Measurements from ENCODE around the gene PCDHGB4. TPM values are rescaled to one million over a fixed set of nuclear protein-coding genes. Genes with fewer than 3 reads are reported as not detected.
A peak's percentile ranks its signal among the peaks of the same experiment; 100 is the strongest.

The PCDHGB4 gene
- total and polyA plus RNA-seq, 2 of the 13 experiments (the other 11 are each of a cell fraction or from before 2014, with no cell fraction given): 1.7 to 3.3 TPM

DNA sequence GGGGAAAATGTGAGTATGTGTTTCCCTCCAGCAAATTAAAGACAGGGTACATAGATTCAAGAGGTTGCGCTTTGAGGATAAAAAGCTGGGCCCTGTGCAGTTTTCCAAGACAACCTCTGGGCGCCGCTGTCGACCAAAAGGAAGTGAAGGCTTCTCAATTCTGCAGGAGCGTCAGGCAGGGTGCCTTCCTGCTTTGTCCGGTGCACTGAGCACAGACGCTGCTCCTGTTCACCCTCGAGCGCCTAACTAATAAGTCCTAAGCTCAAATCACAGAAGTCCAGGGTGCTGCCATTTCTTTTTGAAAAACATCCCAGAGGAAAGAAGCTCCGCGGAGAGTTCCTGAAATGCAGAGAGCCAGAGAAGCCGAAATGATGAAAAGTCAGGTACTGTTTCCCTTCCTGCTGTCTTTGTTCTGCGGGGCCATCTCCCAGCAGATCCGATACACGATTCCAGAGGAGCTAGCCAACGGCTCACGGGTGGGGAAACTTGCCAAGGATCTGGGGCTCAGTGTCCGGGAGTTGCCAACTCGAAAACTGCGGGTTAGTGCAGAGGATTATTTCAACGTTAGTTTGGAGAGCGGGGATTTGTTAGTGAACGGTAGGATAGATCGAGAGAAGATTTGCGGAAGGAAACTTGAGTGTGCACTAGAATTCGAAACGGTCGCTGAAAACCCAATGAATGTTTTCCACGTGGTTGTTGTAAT, 37.4 kb upstream of the PCDHGB4 start, which contains the start of gene PCDHGB1:
Gene PCDHGB1, plus strand, starts transcription at position 183 of the 703 bp plus-strand sequence. Its CDS starts 162 bp downstream, at position 345.
- in situ Hi-C loops (cut with HindIII; ENCODE audit: extremely low pct_ligation_motif_present, low pct_unique_long_range_greater_than_20kb) (loop anchor here (10.0 kb wide), 1 partner anchor 175 kb away; no protein-coding TSS in a partner anchor), intact Hi-C loops (cut with micrococcal nuclease; ENCODE audit: unreplicated experiment) (loop anchor here (10.0 kb wide), 1 partner anchor 175 kb away; no protein-coding TSS in a partner anchor)
- Histone ChIP-seq H3K36me3 (replicated peaks in 1 of 2; ENCODE audit: control insufficient read depth in 1 of 2, insufficient read depth in 2 of 2, low read length in 2 of 2) (no peaks in the 10 kb centered on the region), H3K9me3 (ENCODE audit: low read length) (peaks cover 12% of the 10 kb centered on the region; the same call in 1 of the 2 replicates), H3K9ac (ENCODE audit: insufficient read depth, low read depth, low read length) (peak within 1 kb of the TSS; percentile 20; the same call in 1 of the 2 replicates), H3K79me2 (ENCODE audit: insufficient read depth, low read length) (no peaks in the 10 kb centered on the region), H3K27me3 (ENCODE audit: control insufficient read depth in 1 of 2, insufficient read depth in 2 of 2, low read length in 2 of 2) (no peaks in the 10 kb centered on the region; a peak in 1 of 5 replicates), H3K4me2 (ENCODE audit: low read depth, low read length) (peak within 1 kb of the TSS; percentile 81), H3K4me1 (ENCODE audit: insufficient read depth, low read length) (no peaks in the 10 kb centered on the region; the same call in 1 of the 2 replicates), H4K20me1 (ENCODE audit: insufficient read depth, low read length) (no peaks in the 10 kb centered on the region), H3K4me3 (replicated peaks in 1 of 3; ENCODE audit: insufficient read depth in 1 of 3, low read depth in 2 of 3, low read length in 3 of 3) (peak within 1 kb of the TSS; percentile 49 to 71 (median 61)), H3K27ac (ENCODE audit: extremely low read length, insufficient read depth, low read length) (no peak within 1 kb of the TSS), H2AFZ (ENCODE audit: low read length) (peak within 1 kb of the TSS; percentile 93)
- CTCF ChIA-PET (ENCODE audit: low intra/inter-chr PET ratio, low total read pairs): interaction anchor here (0.9 to 1.4 kb wide), 5 partner anchors 162 to 214 kb away, joined by 4 to 9 read pairs (median 5); no protein-coding TSS in a partner anchor
- WGBS (ENCODE audit: low lambda C conversion rate): 22% methylated on average over 26 of the region's 29 CpGs
- POLR2A ChIA-PET: interaction anchor here (0.6 to 0.9 kb wide), 3 partner anchors 30 to 214 kb away, joined by 3 to 4 read pairs (median 3); partner anchors contain the start of gene TAF7
- peak; percentile 75 for DNase-seq (ENCODE audit: low spot score)
- peak; percentile 77 for FAIRE-seq
- BruUV-seq (replicated peaks): no TSS peak
- ATAC-seq: peak; percentile 98
- TF ChIP-seq ZNF205 (CRISPR knock-in tag; IDR thresholded peaks at IDR 0.05): 0 out of 2 replicates have a peak, but pooled peaks have one; percentile 35
- no peak for TF ChIP-seq PREB (CRISPR knock-in tag; IDR thresholded peaks at IDR 0.05)
- peak; percentile 85 for TF ChIP-seq CTCF (CRISPR knock-in tag; IDR thresholded peaks at IDR 0.05)
- 0 out of 2 replicates have a peak, but pooled peaks have one; percentile 19 for TF ChIP-seq POGZ (CRISPR knock-in tag; IDR thresholded peaks at IDR 0.05)
- peak; percentile 70 for TF ChIP-seq STAG1 (CRISPR knock-in tag; IDR thresholded peaks at IDR 0.05)
- TF ChIP-seq ZNF44 (CRISPR knock-in tag; IDR thresholded peaks at IDR 0.05): no peak
- no peak for TF ChIP-seq GABPA (IDR thresholded peaks at IDR 0.05; ENCODE audit: low read depth, low read length)
- TF ChIP-seq GABPA (CRISPR knock-in tag; IDR thresholded peaks at IDR 0.05; ENCODE audit: low read depth): peak; percentile 74
- TF ChIP-seq MTA1 (CRISPR knock-in tag; IDR thresholded peaks at IDR 0.05; ENCODE audit: borderline replicate concordance): no peak
- TF ChIP-seq ZNF7 (CRISPR knock-in tag; IDR thresholded peaks at IDR 0.05): peak; percentile 78
- TF ChIP-seq ELF3 (CRISPR knock-in tag; IDR thresholded peaks at IDR 0.05): peak; percentile 71
- no peak for TF ChIP-seq ZNF512 (CRISPR knock-in tag; IDR thresholded peaks at IDR 0.05)
- TF ChIP-seq GMEB1 (CRISPR knock-in tag; IDR thresholded peaks at IDR 0.05; ENCODE audit: borderline replicate concordance): no peak; the same call in 1 of the 2 replicates
- TF ChIP-seq SAP130 (CRISPR knock-in tag; IDR thresholded peaks at IDR 0.05; ENCODE audit: low read depth): peak; percentile 47
- no peak for TF ChIP-seq GLI4 (CRISPR knock-in tag; IDR thresholded peaks at IDR 0.05; ENCODE audit: borderline replicate concordance)
- peak; percentile 54 for TF ChIP-seq SMC3 (IDR thresholded peaks at IDR 0.05; ENCODE audit: low read length)
- TF ChIP-seq PHF21A (CRISPR knock-in tag; IDR thresholded peaks at IDR 0.05): 0 out of 2 replicates have a peak, but pooled peaks have one; percentile 23
- TF ChIP-seq ERF (CRISPR knock-in tag; IDR thresholded peaks at IDR 0.05): peak; percentile 44; the same call in 1 of the 2 replicates
- TF ChIP-seq TBX2 (CRISPR knock-in tag; IDR thresholded peaks at IDR 0.05; ENCODE audit: borderline replicate concordance): 0 out of 2 replicates have a peak, but pooled peaks have one; percentile 24

All from HepG2 (cell line).